SK-N-SH treated with all-trans-retinoic acid at 6 μM for 48 hours (cell line): ENCODE data around the gene F8.

Source experiments
- TCF4 ChIP-seq: fragments of 250-450 bp; sonication (Bioruptor Pico); IDR thresholded peaks from 2 replicates; pipeline ENCODE4 v1.8.0; 2021; ENCODE audit warnings: mild to moderate bottlenecking, moderate library complexity, borderline replicate concordance
- ZC3H10 ChIP-seq: fragments of 250-450 bp; sonication (Bioruptor Pico); IDR thresholded peaks from 2 replicates; pipeline ENCODE4 v1.5.1; 2021; ENCODE audit warnings: mild to moderate bottlenecking, moderate library complexity

DNA sequence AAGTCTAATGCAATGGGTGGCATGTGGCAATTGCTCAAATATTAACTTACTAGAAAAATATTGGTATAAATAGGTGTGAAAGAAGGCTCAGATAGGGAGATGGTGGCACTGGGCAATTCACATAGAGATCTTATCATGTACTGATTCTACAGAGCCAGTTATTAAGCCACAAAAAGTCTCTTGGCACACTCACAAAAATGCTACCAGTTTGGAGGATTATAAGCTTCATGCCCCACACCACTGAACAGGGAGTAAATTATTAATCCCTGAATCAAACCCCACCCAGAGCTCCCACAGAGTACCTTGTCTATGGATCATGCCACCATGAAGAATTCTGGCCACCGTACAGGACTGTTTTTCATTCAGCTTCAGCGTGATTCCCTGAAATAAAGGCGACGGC lies 231.1 kb downstream of the F8 start:
- TF ChIP-seq ZC3H10 (CRISPR knock-in tag) (no peak), TCF4 (CRISPR knock-in tag) (no peak)
